ENCODE measurements around the gene OTOF. TPM values are rescaled to one million over a fixed set of nuclear protein-coding genes. Genes with fewer than 3 reads are reported as not detected.

OTOF gene
- total and polyA plus RNA-seq, 2 donors (not counting 1 experiment from before 2014, with no cell fraction given): not detected

GRCh38 chr2:26515771-26516170 lies 37.8 kb upstream of the OTOF start:
- Histone ChIP-seq H3K4me1 (ENCODE audit: control insufficient read depth, extremely low read depth, insufficient read depth, low read length) (no peaks in the 10 kb centered on the region), H3K27ac (ENCODE audit: insufficient read depth, low read length) (no peak overlapping the region), H3K27me3 (ENCODE audit: control insufficient read depth, insufficient read depth, low read length) (peaks cover 24% of the 10 kb centered on the region), H4K20me1 (ENCODE audit: control insufficient read depth, extremely low read depth, insufficient read depth, low read length) (no peaks in the 10 kb centered on the region), H3K4me2 (ENCODE audit: extremely low read depth, insufficient read depth, low read length) (no peak overlapping the region), H2AFZ (ENCODE audit: low read length) (no peak overlapping the region), H3K9me3 (ENCODE audit: control insufficient read depth, insufficient read depth, low read depth, low read length) (no peaks in the 10 kb centered on the region), H3K36me3 (ENCODE audit: control insufficient read depth, insufficient read depth, low read length) (no peaks in the 10 kb centered on the region), H3K79me2 (ENCODE audit: control insufficient read depth, insufficient read depth, low read length) (no peaks in the 10 kb centered on the region), H3K4me3 (replicated peaks in 1 of 4; ENCODE audit: control extremely low read depth in 1 of 4, insufficient read depth in 1 of 4, low read depth in 3 of 4, low read length in 4 of 4) (no peak overlapping the region), H3K9ac (ENCODE audit: insufficient read depth, low read length) (no peak overlapping the region)
- TF ChIP-seq EZH2 (IDR thresholded peaks at IDR 0.05; ENCODE audit: low read length, missing control alignments): no peak
- TF ChIP-seq CTCF (conservative IDR thresholded peaks at IDR 0.05 in 1 of 2, IDR thresholded peaks at IDR 0.05 in 1 of 2; ENCODE audit: low read depth in 1 of 2, low read length in 2 of 2): no peak
- no peak for DNase-seq (ENCODE audit: low read depth in 2 of 2)

- TF ChIP-seq EZH2 (IDR thresholded peaks at IDR 0.05; ENCODE audit: low read length, missing control alignments) (no peak), CTCF (conservative IDR thresholded peaks at IDR 0.05 in 1 of 2, IDR thresholded peaks at IDR 0.05 in 1 of 2; ENCODE audit: low read depth in 1 of 2, low read length in 2 of 2) (no peak)
- Histone ChIP-seq H3K9me3 (ENCODE audit: control insufficient read depth, insufficient read depth, low read depth, low read length) (no peaks in the 10 kb centered on the region), H3K27ac (ENCODE audit: insufficient read depth, low read length) (no peak overlapping the region)
Observed at GRCh38 chr2:26514045-26514444, 36.1 kb upstream of the OTOF start.

GRCh38 chr2:26513261-26513660 lies 35.3 kb upstream of the OTOF start:
- Histone ChIP-seq H3K9ac (ENCODE audit: insufficient read depth, low read length) (no peak overlapping the region), H3K4me1 (ENCODE audit: control insufficient read depth, extremely low read depth, insufficient read depth, low read length) (no peaks in the 10 kb centered on the region), H3K27me3 (ENCODE audit: control insufficient read depth, insufficient read depth, low read length) (peaks cover 19% of the 10 kb centered on the region), H3K36me3 (ENCODE audit: control insufficient read depth, insufficient read depth, low read length) (no peaks in the 10 kb centered on the region), H2AFZ (ENCODE audit: low read length) (no peak overlapping the region), H3K9me3 (ENCODE audit: control insufficient read depth, insufficient read depth, low read depth, low read length) (no peaks in the 10 kb centered on the region), H3K79me2 (ENCODE audit: control insufficient read depth, insufficient read depth, low read length) (no peaks in the 10 kb centered on the region), H4K20me1 (ENCODE audit: control insufficient read depth, extremely low read depth, insufficient read depth, low read length) (no peaks in the 10 kb centered on the region), H3K27ac (ENCODE audit: insufficient read depth, low read length) (no peak overlapping the region), H3K4me3 (replicated peaks in 1 of 4; ENCODE audit: control extremely low read depth in 1 of 4, insufficient read depth in 1 of 4, low read depth in 3 of 4, low read length in 4 of 4) (no peak overlapping the region), H3K4me2 (ENCODE audit: extremely low read depth, insufficient read depth, low read length) (no peak overlapping the region)
- TF ChIP-seq CTCF (conservative IDR thresholded peaks at IDR 0.05 in 1 of 2, IDR thresholded peaks at IDR 0.05 in 1 of 2; ENCODE audit: low read depth in 1 of 2, low read length in 2 of 2) (no peak), EZH2 (IDR thresholded peaks at IDR 0.05; ENCODE audit: low read length, missing control alignments) (no peak)
- no peak for DNase-seq (ENCODE audit: low read depth in 2 of 2)

More at GRCh38 chr2:26514045-26514444, 36.1 kb upstream of the OTOF start:
- Histone ChIP-seq H3K36me3 (ENCODE audit: control insufficient read depth, insufficient read depth, low read length) (no peaks in the 10 kb centered on the region), H4K20me1 (ENCODE audit: control insufficient read depth, extremely low read depth, insufficient read depth, low read length) (no peaks in the 10 kb centered on the region), H3K4me1 (ENCODE audit: control insufficient read depth, extremely low read depth, insufficient read depth, low read length) (no peaks in the 10 kb centered on the region), H3K27me3 (ENCODE audit: control insufficient read depth, insufficient read depth, low read length) (peaks cover 15% of the 10 kb centered on the region), H3K79me2 (ENCODE audit: control insufficient read depth, insufficient read depth, low read length) (no peaks in the 10 kb centered on the region), H3K4me2 (ENCODE audit: extremely low read depth, insufficient read depth, low read length) (no peak overlapping the region), H3K9ac (ENCODE audit: insufficient read depth, low read length) (no peak overlapping the region), H2AFZ (ENCODE audit: low read length) (no peak overlapping the region), H3K4me3 (replicated peaks in 1 of 4; ENCODE audit: control extremely low read depth in 1 of 4, insufficient read depth in 1 of 4, low read depth in 3 of 4, low read length in 4 of 4) (no peak overlapping the region)
- DNase-seq (ENCODE audit: low read depth in 2 of 2): no peak
